ENCODE data around the gene SURF1. TPM values are rescaled to one million over a fixed set of nuclear protein-coding genes. Genes with fewer than 3 reads are reported as not detected.

The SURF1 gene
- total RNA-seq, 6 experiments from 2014 or later, result 25.3 to 29.1 (median 26.8) TPM

DNA sequence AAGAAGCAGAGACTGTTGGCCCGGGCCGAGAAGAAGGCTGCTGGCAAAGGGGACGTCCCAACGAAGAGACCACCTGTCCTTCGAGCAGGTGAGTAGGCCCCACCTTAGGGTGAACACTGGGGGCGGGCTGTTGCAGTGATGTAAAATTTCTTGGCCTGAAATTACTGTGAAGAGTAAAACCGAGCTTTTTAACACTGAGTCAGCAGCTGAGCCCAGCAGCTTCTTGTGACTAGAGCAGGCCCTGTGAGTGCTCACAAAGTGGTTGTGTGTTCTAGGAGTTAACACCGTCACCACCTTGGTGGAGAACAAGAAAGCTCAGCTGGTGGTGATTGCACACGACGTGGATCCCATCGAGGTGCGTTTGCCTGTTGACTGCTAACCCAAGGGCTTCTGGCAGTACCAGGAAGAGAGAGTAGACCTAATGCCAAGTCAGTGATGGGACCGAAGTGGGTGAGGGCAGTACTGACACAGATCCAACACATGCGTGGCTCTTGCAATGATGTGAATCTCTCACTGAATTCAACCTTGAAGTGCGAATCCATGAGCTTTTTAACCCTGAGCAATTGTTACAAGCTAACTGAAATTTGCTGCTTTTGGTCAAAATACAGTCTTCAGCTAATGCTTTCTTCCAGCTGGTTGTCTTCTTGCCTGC is 6.2 kb downstream of the SURF1 start:
- Mint-ChIP-seq H3K4me1 (ENCODE audit: low read depth) (peaks cover 34% of the 10 kb centered on the region), H3K27me3 (ENCODE audit: insufficient read depth) (peaks cover 14% of the 10 kb centered on the region), H3K4me3 (peak overlapping the region; percentile 99), H3K36me3 (ENCODE audit: low read depth) (peaks cover 40% of the 10 kb centered on the region), H3K9me3 (peaks cover 8% of the 10 kb centered on the region; the same call in 1 of the 2 replicates), H3K27ac (peak overlapping the region; percentile 98)
- TF ChIP-seq, protein P1, sequence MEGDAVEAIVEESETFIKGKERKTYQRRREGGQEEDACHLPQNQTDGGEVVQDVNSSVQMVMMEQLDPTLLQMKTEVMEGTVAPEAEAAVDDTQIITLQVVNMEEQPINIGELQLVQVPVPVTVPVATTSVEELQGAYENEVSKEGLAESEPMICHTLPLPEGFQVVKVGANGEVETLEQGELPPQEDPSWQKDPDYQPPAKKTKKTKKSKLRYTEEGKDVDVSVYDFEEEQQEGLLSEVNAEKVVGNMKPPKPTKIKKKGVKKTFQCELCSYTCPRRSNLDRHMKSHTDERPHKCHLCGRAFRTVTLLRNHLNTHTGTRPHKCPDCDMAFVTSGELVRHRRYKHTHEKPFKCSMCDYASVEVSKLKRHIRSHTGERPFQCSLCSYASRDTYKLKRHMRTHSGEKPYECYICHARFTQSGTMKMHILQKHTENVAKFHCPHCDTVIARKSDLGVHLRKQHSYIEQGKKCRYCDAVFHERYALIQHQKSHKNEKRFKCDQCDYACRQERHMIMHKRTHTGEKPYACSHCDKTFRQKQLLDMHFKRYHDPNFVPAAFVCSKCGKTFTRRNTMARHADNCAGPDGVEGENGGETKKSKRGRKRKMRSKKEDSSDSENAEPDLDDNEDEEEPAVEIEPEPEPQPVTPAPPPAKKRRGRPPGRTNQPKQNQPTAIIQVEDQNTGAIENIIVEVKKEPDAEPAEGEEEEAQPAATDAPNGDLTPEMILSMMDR (IDR thresholded peaks at IDR 0.05), result no peak
- DNase-seq, result no peak

DNA sequence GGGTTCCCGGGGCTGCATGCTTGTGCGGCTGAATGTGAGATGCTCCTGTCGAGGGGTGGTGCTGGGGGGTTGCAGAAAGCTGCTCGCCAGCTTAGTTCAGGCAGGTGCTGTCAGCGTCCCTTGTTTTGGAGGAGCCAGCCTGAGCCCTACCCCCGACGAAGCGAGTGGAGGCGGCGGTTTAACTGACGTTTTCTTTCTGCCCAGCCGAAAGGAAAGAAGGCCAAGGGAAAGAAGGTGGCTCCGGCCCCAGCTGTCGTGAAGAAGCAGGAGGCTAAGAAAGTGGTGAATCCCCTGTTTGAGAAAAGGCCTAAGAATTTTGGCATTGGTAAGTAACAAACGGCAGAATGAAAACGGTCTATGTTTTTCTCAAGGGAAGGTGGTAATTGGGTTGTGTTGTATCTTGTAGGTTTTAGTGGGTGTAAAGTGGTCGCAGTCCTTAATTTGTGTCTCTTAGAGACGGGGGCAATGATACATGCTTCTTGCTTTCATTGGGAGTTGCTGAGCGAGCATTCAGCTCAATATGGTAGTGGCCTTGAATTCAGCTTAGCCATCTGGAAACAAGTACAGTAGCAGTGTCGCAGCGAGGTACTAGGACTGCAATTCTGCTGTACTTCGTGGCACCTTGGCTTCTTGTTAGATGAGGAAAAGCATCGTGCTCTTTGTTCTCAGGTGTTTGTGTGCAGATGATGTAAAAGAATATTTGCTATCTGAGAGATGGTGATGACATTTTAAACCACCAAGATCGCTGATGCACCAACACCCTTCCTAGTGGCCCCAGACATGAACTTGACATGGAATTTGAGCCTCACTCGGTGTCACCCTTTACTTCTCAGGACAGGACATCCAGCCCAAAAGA is 7.3 kb downstream of the SURF1 start:
- Mint-ChIP-seq H3K4me1 (ENCODE audit: low read depth) (peaks cover 28% of the 10 kb centered on the region), H3K9me3 (peaks cover 8% of the 10 kb centered on the region; the same call in 1 of the 2 replicates)

DNA sequence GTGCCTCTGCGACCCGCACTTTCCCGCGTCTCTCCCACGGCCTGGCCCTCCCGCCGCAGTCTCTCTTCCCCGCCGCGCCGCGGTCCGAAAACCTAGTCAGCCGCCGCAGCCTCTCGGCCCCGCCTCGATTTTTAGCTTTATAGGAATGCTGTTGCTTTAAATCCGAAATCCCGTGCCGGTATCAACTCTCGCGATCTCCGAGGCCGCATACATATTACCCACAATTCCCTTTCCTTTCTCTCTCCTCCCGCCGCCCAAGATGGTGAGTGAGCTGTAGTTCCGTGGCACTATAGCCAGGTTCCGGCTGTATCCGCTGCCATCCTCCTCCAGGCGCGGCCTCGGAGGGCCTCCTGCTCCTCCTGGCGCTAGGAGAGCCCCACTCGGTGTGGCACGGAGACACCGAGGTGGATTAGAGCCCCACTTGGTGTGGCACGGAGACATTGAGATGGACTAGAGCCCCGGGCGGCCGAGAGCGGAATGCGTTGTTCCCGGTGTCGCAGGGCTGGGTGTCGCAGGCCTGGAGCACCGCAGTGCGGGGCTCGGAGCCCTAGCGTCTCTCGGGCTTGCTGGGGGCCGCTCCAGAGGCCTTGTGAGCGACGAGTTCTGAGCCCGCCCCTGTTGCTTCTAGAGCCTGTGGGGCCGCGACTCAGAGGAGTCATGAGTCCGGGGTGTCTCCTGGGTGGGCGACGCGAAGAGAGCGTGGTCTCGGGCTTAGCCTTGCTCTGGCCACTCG is 8.1 kb downstream of the SURF1 start, which contains the start of the genes MED22 and RPL7A:
MED22 (minus strand) TSS at position 147 of the 733 bp plus-strand sequence. CDS start 1,469 bp downstream, outside the sequence.
RPL7A (plus strand) TSS at position 234 of the 733 bp plus-strand sequence; CDS start at position 260, 26 bp downstream.
- Mint-ChIP-seq H3K27me3 (ENCODE audit: insufficient read depth) (peaks cover 14% of the 10 kb centered on the region), H3K27ac (peak within 1 kb of the TSS; percentile 98), H3K4me3 (peak within 1 kb of the TSS; percentile 99), H3K4me1 (ENCODE audit: low read depth) (peaks cover 28% of the 10 kb centered on the region), H3K9me3 (peaks cover 8% of the 10 kb centered on the region; the same call in 1 of the 2 replicates), H3K36me3 (ENCODE audit: low read depth) (peaks cover 38% of the 10 kb centered on the region)
- TF ChIP-seq, protein P1 (IDR thresholded peaks at IDR 0.05), result no peak
- peak; percentile 95 for DNase-seq

More for the DNA sequence above, 7.3 kb downstream of the SURF1 start:
- DNase-seq, result no peak
- Mint-ChIP-seq H3K27me3 (ENCODE audit: insufficient read depth) (peaks cover 14% of the 10 kb centered on the region), H3K27ac (peak overlapping the region; percentile 98), H3K4me3 (peak overlapping the region; percentile 99), H3K36me3 (ENCODE audit: low read depth) (peaks cover 40% of the 10 kb centered on the region)
- TF ChIP-seq, protein P1 (IDR thresholded peaks at IDR 0.05), result no peak

DNA sequence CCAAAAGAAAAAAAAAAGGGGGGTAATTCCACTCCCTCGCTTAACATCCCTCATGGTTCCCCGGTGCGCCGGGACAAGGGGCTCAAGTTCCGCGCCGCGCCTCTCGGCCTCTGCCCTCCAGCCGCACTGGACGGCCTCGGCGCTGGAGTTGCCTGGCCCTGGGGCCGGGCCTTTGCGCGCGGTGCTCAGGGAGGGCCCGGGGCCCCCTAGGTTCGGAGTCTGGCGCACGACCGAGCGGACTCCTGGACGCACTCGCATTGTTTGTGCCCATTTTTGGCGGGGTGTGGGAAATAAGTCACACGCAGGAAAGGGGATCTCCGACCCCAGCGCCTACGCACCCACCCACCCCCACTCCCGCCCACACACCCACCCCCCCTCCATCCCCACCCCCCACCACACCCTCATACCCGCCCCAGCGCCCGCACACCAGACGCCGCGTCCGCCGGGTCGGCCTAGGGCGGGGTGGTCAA is 8.7 kb downstream of the SURF1 start:
- H3K9me3 Mint-ChIP-seq, result peaks cover 8% of the 10 kb centered on the region; the same call in 1 of the 2 replicates
- peaks cover 34% of the 10 kb centered on the region for H3K36me3 Mint-ChIP-seq (ENCODE audit: low read depth)

More for the DNA sequence above, 8.7 kb downstream of the SURF1 start:
- TF ChIP-seq, protein P1 (IDR thresholded peaks at IDR 0.05), result peak; percentile 44
- H3K4me1 Mint-ChIP-seq (ENCODE audit: low read depth), result peaks cover 28% of the 10 kb centered on the region
- H3K27ac Mint-ChIP-seq, result peak overlapping the region; percentile 98
- no peak for DNase-seq
- peaks cover 14% of the 10 kb centered on the region for H3K27me3 Mint-ChIP-seq (ENCODE audit: insufficient read depth)
- peak overlapping the region; percentile 99 for H3K4me3 Mint-ChIP-seq

Data from HFFc6 (cell line).